PC-3 (cell line): ENCODE results near the gene WNK2.

Experiments
- CTCF ChIP-seq: fragments of 300-600 bp; sonication (generic); conservative IDR thresholded peaks from 2 replicates; pipeline ENCODE4 v1.5.1; 2017; ENCODE audit warnings: antibody characterized with exemption, low read depth, mild to moderate bottlenecking, low read length
- EZH2 ChIP-seq: fragments of 300-600 bp; sonication (generic); IDR thresholded peaks from one replicate; pipeline ENCODE4 v1.6.1; 2017; ENCODE audit warnings: antibody characterized with exemption, mild to moderate bottlenecking, low read length; ENCODE audit not compliant: unreplicated experiment
- EZH2phosphoT487 ChIP-seq: fragments of 300-600 bp; sonication (generic); IDR thresholded peaks from 2 replicates; pipeline ENCODE4 v1.6.1; 2018; ENCODE audit warnings: mild to moderate bottlenecking, antibody characterized with exemption, low read length, borderline replicate concordance

GRCh38 chr9:93267091-93267541 is 83.2 kb downstream of the WNK2 start:
- no peak for TF ChIP-seq CTCF
- TF ChIP-seq EZH2phosphoT487, result no peak
- TF ChIP-seq EZH2, result no peak
